GM19240 (cell line): ENCODE results near the gene TANC1.

Experiments used
- DNase-seq: peaks from one replicate; pipeline ENCODE4 v3.0.0; 2011; ENCODE audit warnings: low spot score; ENCODE audit not compliant: insufficient read length

TANC1 gene

DNA sequence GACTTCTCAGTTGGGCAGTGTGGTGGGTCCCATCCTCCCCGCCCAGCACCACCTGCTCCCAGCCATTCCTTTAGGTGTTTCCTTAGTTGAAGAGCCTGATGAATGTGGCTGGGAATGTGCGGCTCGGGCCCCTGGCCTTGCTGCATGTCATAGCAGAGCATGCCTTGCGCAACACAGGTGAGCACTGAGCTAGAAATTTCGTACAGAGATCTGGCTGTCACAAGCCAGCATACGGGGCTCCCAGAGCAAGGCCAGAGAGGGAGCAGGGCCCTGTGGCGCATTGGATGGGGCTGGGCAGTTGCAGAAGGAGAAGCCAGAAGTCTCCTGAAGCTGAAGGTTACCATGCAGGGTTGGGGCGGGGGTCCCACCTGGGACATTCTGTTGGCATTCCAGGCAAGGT is 188.4 kb downstream of the TANC1 start:
- DNase-seq, result no peak

DNA sequence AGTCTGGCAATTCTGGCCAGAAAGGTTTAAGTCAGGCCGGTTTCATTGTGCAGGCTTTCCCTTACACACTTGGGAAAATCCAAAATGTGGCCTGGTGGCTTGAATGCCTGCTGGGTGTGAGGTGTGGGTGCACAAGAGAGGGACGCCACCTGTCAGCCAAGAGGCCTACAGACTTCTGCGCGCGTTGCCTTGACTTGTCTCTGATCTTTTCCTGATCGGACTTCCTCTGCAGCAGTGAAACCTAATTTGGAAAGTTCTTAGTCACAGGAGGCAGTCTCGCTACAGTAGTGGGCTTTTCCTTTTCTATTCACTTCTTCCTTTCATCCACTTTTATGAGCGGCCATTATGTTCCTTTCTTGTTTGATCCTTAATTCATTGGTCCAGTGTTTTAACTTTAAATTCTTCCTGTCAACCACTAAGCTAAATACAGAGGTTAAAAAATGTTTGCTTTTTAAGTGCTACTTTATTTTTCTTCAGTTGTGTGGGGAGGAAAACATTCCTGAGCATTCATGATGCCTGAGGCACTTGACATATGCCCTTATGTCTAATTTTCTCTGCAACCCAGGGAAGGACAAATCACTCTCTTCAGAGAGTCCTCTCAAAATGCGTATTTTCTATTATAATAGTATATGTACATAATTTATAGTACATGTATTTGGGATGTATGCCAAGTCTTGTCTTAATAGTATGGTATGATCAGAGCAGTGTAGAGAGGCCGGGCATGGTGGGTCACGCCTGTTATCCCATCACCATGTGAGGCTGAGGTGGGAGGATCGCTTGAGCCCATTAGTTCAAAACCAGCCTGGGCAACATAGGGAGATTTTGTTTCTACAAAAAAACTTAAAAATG is 189.1 kb downstream of the TANC1 start:
- DNase-seq, result no peak

DNA sequence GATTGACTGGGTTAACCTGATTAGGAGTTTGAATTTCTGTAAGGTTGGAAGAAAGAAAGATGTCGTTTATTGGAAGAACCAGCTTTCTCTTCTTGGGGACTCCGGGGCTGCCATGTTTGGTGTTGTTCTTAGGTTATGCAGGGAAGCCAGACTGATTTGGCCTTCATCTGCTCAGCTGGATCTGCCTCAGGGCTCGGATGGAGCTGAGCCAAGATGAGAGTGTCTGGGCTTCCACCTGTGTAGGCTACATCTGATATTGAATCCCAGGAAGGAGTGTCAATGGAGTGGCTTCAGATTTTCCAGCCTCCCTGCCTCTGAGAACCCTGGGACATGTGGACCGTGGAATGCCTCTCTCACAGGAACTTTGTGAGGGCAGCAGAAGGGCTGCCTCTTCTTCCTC is 192.0 kb downstream of the TANC1 start:
- DNase-seq, result no peak

DNA sequence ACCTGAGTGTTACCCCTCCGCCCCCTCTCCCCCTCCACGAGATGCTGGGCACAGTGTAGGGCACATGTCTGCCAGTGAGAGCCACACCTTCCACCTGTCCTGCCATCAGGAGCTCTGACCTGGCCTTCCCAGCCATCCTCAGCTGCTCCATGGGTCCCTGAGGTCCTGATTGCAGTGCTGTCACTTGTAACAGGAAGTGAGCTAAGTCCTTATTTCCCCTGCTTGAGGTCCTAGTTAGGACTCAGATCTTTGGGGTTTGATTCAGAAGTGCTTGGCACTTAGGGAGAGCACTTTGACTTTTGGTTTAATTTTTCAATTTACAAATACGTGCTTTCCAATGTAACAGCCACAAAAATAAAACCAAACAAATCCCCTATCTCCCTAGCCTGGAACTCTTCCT is 192.5 kb downstream of the TANC1 start:
- DNase-seq, result no peak

DNA sequence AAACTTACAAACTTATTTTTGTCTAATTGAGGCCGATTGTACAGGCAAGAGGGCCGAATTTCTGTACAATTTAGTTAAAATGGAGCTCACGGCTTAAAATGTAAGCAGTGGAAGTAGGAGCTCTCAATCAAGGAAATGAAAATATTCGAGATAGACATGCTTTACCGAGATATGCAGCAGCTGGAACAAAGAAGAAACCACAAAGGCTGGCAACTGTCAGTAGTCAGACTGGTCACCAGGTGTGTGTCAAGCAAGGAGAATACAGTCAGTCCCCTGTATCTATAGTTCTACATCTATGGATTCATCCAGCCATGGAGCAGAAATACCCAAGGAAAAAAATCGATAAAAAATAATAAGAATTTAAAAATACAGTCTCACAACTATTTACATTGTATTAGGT is 195.5 kb downstream of the TANC1 start:
- DNase-seq, result no peak

DNA sequence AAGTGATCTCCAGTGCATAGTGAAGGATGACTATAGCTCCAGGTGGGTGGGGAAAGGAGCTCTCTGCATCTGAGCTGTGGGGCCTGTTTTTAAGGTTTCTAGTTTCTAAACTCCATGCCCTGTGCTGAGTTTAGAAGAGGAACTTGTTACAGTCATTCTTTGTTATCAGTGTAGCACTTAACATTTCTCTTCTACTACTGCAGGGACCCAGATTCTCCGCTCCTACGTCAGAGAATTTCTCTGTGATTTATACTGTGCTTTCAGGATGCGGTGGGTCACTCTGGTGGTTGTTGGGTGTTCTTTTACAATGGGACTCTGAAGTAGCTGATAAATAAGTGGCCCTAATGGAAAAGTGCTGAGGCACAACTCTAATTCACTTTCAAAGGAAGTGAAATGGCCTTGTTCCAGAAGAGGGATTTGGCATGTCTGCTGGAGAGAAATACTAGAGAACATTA is 196.0 kb downstream of the TANC1 start:
- DNase-seq, result no peak

DNA sequence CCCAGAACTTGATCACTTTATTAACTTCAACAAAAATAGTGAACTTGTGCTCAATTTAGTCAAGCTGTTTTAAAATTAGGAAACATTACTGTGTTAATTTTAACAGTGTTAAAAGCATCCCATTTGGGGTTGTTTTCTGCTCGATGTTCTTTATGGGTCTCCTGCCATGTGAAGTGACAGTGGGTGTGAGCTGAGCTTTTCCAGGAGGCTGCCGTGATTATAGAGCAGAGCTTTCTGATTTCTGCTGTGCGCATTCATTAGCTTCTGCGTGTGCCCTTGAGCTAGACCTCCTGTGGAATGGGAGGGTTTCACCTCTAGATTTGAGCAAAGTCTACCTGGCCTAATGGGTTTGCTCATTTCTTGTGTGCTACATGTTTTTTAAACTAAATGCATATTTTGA is 196.6 kb downstream of the TANC1 start:
- DNase-seq, result no peak

DNA sequence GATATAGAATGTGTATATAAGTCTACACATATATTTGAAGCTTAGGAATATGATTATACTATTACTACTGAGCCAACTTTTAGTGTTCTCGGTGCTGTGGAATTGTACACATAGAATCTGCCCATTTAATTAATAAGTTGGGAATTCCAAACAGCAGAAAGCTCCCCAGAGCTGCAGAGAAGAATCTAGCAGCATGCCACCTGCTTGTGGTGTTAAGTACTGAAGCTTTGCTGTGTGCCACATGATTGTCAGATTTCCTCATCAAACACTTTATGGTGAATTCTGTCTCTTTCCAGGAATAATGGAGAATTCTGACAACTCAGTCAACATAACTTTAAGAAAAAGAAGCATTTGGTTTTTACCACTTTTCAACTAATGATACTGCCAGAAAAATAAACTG is 200.3 kb downstream of the TANC1 start:
- DNase-seq, result no peak

DNA sequence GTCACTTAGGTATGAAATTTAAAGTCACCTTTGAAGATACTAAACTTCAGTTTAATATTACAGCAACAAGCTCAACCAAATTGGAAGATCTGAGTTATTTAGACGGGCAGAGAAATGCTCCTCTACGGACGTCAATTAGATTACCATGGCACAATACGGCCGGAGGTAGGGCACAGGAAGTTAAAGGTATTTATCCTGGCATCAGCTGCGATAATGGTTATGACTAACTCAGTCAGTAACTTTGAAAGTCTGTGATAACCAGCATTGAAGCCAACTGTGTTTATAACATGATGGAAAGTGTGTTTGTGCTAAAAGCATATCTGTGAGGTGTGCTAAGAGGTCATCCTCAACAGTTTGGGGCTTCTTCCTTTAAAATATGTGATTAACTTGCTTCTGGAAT is 200.7 kb downstream of the TANC1 start:
- no peak for DNase-seq

DNA sequence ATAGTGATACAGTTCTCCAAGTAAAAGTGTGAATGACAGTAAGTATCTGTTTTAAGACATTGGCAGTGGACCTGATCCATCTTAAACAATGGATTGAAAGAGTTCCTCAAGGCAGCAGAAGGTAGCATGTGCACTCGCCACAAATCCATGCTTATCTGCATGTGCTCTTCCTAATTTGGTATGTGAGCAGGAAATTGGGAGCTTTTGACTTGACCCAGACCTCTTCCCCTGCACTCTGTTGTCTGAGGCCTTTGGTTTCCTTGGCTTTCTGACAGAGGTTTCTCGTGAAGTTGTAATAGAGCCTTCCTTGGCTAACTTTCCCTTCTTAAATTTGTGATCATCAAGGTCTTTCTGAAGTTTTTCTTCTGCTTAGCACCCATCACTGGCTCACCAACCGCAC is 204.0 kb downstream of the TANC1 start:
- no peak for DNase-seq

DNA sequence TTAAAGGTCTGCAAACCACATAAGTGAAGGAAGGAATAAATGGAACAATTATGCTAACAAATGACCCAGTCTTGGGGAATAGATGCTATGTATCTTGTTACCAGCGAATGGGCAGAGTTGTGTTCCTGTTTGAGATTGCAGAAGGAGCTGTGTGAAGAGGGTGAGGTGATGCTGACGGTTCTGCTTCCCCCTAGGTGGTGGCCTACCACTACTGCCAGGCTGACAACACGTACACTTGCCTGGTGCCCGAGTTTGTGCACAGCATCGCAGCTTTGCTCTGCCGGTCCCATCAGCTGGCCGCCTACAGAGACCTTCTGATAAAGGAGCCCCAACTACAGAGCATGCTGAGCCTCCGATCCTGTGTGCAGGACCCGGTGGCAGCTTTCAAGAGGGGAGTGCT is 206.3 kb downstream of the TANC1 start:
- DNase-seq, result no peak

DNA sequence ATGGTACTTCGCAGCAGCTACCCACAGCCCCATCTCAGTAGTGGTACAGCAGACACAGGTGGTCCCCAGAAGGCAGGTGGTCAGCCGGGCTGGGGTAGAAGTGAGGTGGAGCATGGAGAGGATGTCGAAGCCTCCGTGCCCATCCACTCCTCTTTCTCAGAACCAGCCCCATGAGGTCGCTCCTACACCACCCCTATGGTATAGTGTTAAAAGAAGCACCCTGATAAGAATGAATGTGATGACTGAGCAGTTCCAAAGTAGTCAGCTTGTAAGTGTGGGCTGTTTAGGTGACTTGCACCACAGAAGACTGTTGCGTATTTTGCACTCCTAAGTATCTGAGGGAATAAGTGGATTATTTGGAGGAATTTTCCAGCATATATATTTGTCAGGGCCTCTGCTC is 206.7 kb downstream of the TANC1 start:
- no peak for DNase-seq

DNA sequence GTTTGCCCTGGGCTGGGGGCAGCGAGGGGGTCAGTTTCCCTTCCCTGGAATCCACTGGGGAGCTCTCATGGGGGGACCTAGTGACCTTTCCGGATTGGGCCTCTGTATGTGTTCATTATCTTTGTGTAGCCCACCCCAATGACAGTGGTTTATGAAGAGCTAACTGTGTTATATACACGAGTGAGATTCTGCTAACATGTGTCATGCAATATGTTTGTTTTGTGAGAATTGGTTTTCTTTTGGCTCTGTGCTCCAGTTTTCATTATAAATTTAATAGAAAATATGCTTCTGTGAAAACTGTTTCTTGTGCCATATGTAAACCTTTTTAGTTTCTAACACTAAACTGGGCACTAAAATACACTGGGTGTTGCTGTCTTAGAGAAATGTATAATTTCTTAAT is 207.5 kb downstream of the TANC1 start:
- DNase-seq, result no peak

DNA sequence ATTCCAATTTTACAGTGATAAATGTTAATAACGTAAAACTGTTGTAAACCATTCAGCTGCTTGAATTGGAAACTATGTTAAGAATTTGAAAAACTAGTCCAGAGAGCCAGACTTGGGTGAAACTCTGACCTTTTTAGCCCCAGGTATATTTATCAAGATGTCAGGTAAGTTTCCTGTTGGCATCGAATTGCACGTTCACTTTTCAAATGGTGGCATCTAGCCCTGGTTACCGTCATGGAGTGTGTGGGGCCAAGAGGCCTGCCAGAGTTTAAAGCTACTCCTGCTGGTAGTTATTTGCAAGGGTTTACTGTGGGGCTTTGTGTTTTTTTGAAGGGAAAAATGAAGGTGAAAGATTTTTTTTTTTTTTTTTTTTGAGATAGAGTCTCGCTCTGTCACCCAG is 208.1 kb downstream of the TANC1 start:
- DNase-seq, result no peak

DNA sequence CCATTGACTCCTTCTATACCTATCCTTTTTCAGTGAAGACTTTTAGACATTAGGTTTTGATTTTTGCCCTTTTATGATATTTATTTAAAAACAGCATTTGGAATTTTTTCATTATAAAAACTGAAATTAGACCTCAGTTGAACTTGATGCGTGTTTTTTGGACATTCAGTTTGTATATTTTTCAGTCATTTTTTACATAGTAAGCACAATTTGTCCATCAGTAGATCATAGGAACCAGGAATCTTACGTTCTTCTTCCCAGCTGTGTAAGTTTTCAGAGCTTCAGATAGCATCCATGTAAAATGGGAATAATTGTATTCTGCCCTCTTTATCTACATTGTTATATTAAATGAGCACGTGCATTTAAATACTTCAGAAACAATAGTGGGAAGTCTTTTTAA is 208.9 kb downstream of the TANC1 start:
- no peak for DNase-seq

DNA sequence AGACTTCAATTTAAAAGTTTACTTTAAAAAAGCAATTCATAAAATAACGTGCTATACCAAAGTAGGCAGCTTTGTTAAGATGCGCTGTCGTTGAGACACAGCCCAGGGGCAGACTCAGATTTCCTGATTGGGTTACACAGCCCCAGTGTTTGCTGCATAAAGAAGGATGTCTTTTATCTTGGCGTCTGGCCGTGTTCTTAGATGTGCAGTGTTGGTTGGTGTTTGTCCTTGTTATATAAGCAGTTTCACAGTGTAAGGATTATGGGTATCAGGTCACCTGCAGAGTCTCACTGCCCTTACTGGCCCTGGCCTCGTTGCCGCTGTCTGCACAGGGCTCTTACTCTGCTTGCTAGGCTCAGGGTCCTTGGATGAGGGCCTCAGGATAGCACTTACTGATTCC is 209.5 kb downstream of the TANC1 start:
- DNase-seq, result no peak

DNA sequence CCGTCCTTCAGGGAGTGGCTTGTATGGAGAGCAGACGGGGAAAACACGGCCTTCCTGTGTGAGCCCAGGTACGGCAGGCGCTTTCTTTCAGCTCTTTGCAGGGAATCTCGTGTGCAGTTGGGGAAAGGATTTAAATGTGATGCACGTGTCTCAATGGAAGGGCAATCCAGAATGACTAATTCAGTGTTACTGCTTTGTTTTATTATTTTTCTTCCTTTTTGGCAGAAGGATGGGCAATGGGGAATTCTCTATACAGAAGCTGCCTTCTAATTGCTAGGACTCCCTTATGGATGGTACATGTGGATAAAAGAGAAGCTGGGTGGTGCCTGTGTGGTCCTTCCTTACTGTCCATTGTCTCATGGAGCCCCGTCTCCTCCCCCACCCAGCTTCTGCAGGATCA is 210.7 kb downstream of the TANC1 start:
- DNase-seq, result no peak

DNA sequence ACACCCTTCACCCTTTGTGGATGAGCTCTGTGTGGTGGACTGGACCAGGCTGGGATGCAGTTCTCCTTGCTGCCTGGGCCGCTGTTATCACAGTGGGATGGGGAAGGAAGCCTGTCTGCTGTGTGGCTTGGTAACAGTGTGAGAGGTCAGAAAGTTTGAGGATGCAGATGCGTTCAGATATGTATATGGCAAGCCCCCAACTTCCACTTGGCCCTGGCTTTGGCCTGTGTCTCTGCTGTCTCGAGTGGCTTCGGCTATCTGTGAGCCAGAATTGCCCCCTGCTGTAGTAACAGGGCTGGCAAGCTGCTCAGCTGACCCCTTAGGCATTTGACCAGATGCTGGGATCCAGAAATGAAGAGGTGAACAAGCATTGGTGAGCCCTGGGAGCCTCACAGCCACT is 211.3 kb downstream of the TANC1 start:
- no peak for DNase-seq

DNA sequence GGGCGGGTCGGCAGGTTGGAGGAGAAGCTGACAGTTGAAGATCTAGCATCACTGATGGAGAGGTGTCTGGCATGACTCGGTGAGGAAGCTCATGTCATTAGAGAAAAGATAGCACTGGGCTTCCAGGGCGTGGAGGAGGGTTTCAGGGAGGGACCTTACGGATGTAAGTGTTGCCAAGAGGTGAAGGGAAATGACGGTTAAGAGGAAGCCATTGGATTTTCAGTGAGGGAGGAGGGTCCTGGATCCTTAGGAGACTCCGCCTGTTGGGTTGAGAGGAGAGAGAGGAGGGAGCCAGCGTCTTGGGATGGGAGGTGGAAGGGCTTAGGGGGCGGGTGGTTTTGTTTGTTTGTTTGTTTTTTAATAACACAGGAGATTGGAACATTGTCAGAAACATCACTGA is 214.9 kb downstream of the TANC1 start:
- no peak for DNase-seq

DNA sequence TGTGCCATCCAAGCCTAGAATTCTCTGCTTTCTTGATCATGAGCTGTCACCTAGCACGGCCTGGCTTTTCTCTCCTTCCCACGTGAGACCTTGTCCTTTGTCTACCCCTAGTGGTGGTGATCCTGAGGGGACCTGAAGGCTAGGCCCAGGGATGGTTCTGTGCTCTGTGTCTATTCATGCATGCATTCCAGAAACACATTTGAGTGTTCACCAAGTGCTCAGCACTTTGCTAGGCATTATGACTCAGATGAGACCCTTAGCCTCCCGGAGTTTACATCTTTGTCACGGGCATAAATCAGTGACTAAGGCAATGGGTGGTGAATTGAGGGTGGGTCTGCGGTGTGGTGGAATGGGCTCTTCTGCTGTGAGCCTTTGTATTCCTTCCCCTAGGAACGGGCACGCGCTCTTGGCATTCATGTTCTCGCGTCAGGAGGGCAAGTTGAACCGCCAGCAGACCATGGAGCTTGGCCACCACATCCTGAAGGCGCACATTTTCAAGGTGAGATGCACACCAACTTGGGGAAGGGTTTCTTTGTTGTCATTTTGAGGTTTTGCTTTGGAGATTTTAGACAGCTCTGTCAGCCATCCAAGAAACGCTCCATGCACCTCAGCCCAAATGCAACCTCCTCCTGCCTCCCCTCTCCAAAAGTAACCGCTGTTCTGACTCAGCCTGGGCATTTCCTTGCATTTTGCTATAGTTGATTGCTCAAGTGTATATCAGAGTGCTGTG is 217.1 kb downstream of the TANC1 start:
- peak; percentile 44 for DNase-seq

DNA sequence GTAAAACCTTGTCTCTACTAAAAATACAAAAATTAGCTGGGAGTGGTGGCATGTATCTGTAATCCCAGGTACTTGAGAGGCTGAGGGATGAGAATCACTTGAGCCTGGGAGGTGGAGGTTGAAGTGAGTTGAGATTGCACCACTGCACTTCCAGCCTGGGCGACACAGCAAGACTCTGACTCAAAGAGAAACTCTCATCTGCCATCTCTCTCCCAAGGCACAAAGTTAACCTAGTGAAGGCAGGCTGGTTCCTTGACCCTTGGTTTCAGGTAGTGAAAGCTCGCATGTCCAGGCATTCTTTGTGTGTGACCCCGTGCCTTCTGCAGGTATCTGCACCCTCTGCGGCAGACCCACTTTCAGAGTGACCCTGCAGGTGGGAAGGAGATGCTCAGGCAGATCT is 218.0 kb downstream of the TANC1 start:
- DNase-seq, result peak; percentile 7

DNA sequence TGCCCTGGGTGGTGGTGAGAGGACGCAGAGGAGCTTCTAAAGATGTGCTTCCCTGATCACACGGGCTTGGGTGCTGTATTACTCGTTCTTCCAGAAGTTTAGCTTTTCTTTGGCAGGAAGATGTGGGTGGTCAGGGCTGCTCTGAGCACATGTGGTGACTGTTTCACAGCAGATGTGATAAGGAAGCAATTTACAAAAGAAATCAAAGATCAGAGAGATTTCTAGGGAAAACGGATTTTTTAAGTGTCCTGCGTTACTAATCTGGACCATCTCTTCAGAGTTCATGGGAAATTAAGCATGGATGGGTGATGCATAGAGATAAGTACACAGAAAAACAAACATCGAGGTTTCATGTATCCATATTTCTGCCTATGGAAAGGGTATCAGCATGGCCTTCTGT is 218.7 kb downstream of the TANC1 start:
- DNase-seq, result no peak

DNA sequence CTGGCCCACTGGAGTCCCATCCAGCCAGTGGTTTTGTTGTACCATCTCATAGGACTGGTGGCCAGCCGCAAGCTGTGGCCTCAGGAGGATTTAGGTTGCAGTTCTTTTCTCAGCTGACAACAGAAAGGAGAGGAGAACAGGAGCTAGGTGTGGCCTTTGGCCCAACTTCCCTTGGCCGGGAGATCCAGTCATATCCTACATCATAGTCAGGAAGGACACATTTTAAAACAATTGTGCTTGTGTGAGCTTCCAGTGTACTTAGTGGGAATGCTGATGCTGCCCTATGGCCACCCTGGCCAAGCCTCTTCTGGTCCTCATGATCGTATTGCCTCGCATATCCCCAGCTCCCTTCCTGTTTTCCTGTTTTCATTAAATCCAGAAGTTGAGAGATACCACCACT is 220.0 kb downstream of the TANC1 start:
- no peak for DNase-seq
